Activated naive CD4-positive, alpha-beta T cell treated with anti-CD3 and anti-CD28 coated beads for 36 hours (primary cell): ENCODE data around the gene PRPH2. TPM values are rescaled to one million over a fixed set of nuclear protein-coding genes. Genes with fewer than 3 reads are reported as not detected.
A peak's percentile ranks its signal among the peaks of the same experiment; 100 is the strongest.

ENCODE experiments used
- CTCF ChIA-PET: fragments of 350-600 bp; sonication (Branson Sonifier 250); formaldehyde crosslinking; loops from one replicate; lab custom pipeline; 2021; ENCODE audit warnings: antibody characterized with exemption; lab: Charles Lee
- DNase-seq: peaks from one replicate; pipeline ENCODE4 v3.0.0-alpha.2; 2020
- H3K27ac Mint-ChIP-seq: one replicate; pipeline ENCODE4 v1.8.0; 2021; ENCODE audit warnings: mild to moderate bottlenecking, mixed read lengths
- H3K27me3 Mint-ChIP-seq: one replicate; pipeline ENCODE4 v1.8.0; 2021; ENCODE audit warnings: low read depth, mixed read lengths
- H3K36me3 Mint-ChIP-seq: one replicate; pipeline ENCODE4 v1.8.0; 2021; ENCODE audit warnings: low read depth, mixed read lengths
- H3K4me1 Mint-ChIP-seq: one replicate; pipeline ENCODE4 v1.8.0; 2021; ENCODE audit warnings: low read depth, mixed read lengths
- H3K4me3 Mint-ChIP-seq: one replicate; pipeline ENCODE4 v1.8.0; 2021; ENCODE audit warnings: mild to moderate bottlenecking, moderate library complexity, mixed read lengths
- H3K9me3 Mint-ChIP-seq: one replicate; pipeline ENCODE4 v1.8.0; 2021; ENCODE audit warnings: mixed read lengths
- intact Hi-C: fragments of 100-400 bp; cut with micrococcal nuclease; formaldehyde crosslinking; loops from one replicate; pipeline ENCODE4 v1.15.1; 2023
- total RNA-seq, 2 experiments: library from RNA; stranded (reverse); gene quantifications; one replicate each; pipeline ENCODE4 v1.2.3, GENCODE V29; 2021

PRPH2 gene
- total RNA-seq, 2 experiments from 2014 or later, result not detected

DNA sequence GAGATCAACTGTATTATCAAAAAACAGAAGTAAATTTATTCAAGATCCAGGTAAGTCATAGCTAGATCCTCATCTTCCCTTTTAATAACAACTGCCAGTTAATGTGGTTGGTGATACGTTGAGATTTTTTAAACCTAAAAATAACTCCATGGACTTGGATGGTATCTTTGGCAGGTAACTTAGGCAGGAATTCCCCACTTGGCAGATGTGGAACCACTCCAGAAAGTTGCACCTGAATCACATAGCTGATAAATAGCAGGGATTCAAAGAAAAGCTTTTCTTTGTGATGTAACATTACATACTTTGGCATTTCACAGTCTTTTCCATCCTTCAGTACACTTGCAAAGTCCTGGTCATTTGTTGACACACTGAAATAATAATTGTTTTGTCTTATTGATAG is 62.6 kb downstream of the PRPH2 start:
- Mint-ChIP-seq H3K27me3 (no peaks in the 10 kb centered on the region), H3K36me3 (peaks cover 28% of the 10 kb centered on the region), H3K4me1 (no peaks in the 10 kb centered on the region), H3K9me3 (no peaks in the 10 kb centered on the region), H3K4me3 (no peak overlapping the region), H3K27ac (peak overlapping the region; percentile 3)
- CTCF ChIA-PET, result interaction anchor here (5.8 kb wide), 1 partner anchor 218 kb away, joined by 53 read pairs; the partner anchor contains the start of gene RPL7L1
- no peak for DNase-seq
- intact Hi-C loops, result no loop called here

GRCh38 chr6:42653851-42654250 is 68.5 kb downstream of the PRPH2 start:
- Mint-ChIP-seq H3K9me3 (no peaks in the 10 kb centered on the region), H3K36me3 (peaks cover 18% of the 10 kb centered on the region)
- CTCF ChIA-PET, result interaction anchor here (1.7 kb wide), 1 partner anchor 34 kb away, joined by 4 read pairs; no protein-coding TSS in a partner anchor

GRCh38 chr6:42652024-42652746 is 70.2 kb downstream of the PRPH2 start:
- intact Hi-C loops, result no loop called here
- Mint-ChIP-seq H3K9me3 (no peaks in the 10 kb centered on the region), H3K4me3 (no peak overlapping the region), H3K4me1 (no peaks in the 10 kb centered on the region), H3K27me3 (no peaks in the 10 kb centered on the region), H3K27ac (no peak overlapping the region), H3K36me3 (peaks cover 14% of the 10 kb centered on the region)
- no peak for DNase-seq
- CTCF ChIA-PET, result interaction anchor here (0.6 to 0.7 kb wide), 2 partner anchors 233 to 383 kb away, joined by 3 to 7 read pairs; no protein-coding TSS in a partner anchor

More at GRCh38 chr6:42653851-42654250, 68.5 kb downstream of the PRPH2 start:
- Mint-ChIP-seq H3K4me1 (no peaks in the 10 kb centered on the region), H3K4me3 (no peak overlapping the region), H3K27ac (no peak overlapping the region), H3K27me3 (no peaks in the 10 kb centered on the region)
- intact Hi-C loops, result no loop called here
- DNase-seq, result no peak

Other genes starting within 250 kb of the PRPH2 start
- gene UBR2, start 158.6 kb downstream of the PRPH2 start, total RNA-seq, result 10 to 100 TPM; 23.1 to 23.5 TPM
- 10 to 100 TPM; 12.6 to 12.9 TPM for gene TBCC, start 23.5 kb upstream of the PRPH2 start, total RNA-seq
- 1 to 10 TPM; 7.8 to 7.9 TPM for gene BICRAL, start 59.5 kb upstream of the PRPH2 start, total RNA-seq
- 100 to 1,000 TPM in 1 of 2 experiments, 10 to 100 TPM in 1; 99.0 to 101 TPM for gene RPL7L1, start 157.0 kb upstream of the PRPH2 start, total RNA-seq
- gene PTCRA, start 193.5 kb upstream of the PRPH2 start, total RNA-seq, result not detected
- 10 to 100 TPM; 37.6 to 41.0 TPM for gene CNPY3, start 206.9 kb upstream of the PRPH2 start, total RNA-seq
- gene GNMT, start 238.2 kb upstream of the PRPH2 start, total RNA-seq, result not detected